GM12872 (cell line): ENCODE data around the gene TNS3.

Source experiments
- CTCF ChIP-seq: IDR thresholded peaks from 3 replicates; pipeline ENCODE4 v1.5.1; 2011; ENCODE audit warnings: low read depth, mild to moderate bottlenecking, low read length, moderate library complexity; ENCODE audit not compliant: insufficient read depth

The TNS3 gene

GRCh38 chr7:47503281-47503680 lies 78.6 kb downstream of the TNS3 start:
- no peak for TF ChIP-seq CTCF

DNA sequence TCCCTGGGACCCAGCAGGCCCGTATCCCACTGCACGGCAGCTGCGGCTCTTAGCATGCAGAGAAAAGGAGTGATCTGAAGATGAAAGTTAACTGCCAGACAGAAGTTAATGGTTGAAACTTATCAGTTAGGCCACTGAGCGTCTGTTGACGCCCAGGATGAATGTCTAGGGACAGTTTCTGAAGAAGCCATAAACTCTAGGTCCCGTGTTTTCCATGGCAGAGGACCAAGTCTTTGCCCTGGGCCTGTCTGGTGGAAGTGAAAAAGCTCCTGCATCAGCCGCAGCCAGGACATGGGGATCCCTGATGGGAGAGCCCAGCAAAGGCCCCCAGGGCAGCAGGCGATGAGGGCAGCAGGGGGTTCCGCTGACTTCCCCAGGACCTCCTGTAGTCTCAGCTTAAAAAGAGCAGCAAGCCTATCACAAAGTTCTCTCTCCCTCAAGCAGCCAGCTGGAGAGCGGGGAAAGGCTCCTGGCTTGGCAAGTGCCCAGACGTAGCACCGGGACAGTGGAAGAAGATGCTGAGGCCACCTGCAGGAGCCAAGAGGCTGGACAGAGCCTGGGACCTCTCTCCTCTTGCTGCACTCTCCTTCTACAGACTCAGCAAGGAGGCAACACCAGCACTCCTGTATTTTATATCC lies 79.6 kb downstream of the TNS3 start:
- TF ChIP-seq CTCF = no peak

DNA sequence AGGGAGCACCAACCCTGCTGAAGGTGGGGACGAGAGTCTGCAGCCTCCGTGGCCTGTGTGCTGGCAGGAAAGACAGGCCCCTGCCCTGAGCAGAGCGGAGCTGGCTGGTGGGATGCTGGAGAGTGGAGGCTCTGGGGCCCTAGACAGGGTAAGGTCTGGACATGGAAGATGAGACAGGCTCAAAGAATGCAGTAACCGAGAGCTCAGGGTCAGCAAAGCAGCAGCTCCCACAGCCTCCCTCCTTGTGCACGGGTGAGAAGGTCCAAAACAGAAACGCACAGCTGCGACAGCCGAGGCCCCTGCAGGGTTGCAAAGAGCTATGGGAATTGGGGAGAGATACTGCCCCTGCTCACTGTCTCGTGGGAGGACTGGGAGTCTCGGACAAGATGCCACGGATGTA lies 80.5 kb downstream of the TNS3 start:
- TF ChIP-seq CTCF = no peak

DNA sequence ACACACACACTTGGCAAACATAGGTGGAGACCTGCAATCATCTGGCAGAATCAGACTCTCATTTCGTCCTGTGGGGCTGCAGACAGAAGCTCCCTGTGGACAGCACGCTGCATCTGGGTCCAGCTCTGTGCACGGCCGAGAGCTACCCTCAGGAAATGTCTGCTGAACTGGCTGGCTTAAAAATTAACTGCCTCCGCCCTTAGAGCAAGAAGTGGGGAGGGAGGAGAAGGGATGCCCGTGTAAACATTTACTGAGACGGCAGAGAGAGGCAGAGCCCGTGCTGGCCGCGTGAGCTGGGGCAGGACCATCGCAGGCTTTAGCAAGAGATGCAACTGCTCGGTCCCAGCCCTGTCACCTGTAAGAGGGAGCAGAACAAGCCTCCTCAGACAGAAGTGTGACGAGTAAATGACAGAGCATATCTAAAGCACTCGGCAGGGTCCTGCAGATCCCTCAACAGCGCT lies 81.8 kb downstream of the TNS3 start:
- TF ChIP-seq CTCF = no peak

DNA sequence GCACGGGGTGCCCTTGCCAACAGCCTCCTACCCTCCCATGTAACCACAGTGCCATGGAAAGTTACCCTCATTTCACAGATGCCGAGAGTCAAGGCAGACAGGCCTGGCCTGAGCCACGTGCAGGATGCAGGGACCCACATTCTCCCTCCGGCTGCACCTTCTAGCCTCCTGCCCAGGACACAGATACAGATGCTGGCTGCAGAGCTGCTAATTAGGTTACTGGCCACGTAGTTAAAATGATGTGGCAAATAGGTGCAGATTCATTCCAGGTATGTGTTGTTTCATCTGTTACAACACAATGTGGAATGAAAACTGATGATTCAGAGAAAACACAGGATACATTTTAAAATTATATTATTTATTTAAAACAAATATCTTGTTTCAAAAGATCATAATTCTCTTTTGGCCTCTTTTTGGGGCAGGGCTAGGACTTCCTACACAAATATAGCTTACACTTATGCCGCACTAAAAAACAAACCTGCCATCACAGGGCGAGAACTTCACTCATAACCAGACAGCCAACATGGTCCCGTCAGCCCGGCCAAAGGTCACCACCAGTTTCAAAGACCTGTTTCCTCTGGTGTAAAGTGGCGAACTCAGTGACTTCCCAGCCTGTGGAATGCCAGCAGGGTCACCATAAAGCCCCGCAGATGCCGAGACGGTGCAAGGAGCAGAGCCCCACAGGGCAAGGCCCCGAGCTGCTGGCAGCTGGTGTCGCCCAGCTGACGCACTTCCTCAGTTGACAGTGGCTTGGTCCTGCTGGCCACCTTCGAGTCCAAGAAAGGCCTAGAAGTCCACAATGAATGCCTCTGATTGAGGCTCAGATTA lies 83.5 kb downstream of the TNS3 start:
- TF ChIP-seq CTCF = no peak

- TF ChIP-seq CTCF = no peak
Measured at GRCh38 chr7:47497367-47498096, 84.4 kb downstream of the TNS3 start.

GRCh38 chr7:47496666-47497065 lies 85.2 kb downstream of the TNS3 start:
- no peak for TF ChIP-seq CTCF
